OCI-LY7 (cell line): ENCODE results near the gene ZSCAN26. TPM values are rescaled to one million over a fixed set of nuclear protein-coding genes. Genes with fewer than 3 reads are reported as not detected.
"Not testable (repeated sequence)": the region's sequence is repeated elsewhere in the genome, so short reads cannot be mapped to it uniquely, and the experiment has no call there.

Experiments
- BruUV-seq: library from RNA; stranded (reverse); fragments of 400-500 nt; replicated peaks from 2 replicates; lab custom pipeline; 2021; lab: Mats Ljungman, UMichigan
- CTCF ChIA-PET: fragments of 300-600 bp; sonication (Branson Sonifier 250); formaldehyde crosslinking; loops from one replicate; lab custom pipeline; 2022; ENCODE audit warnings: antibody characterized with exemption; ENCODE audit not compliant: unreplicated experiment; lab: Charles Lee
- POLR2A ChIA-PET: fragments of 300-600 bp; sonication (Branson Sonifier 250); formaldehyde crosslinking; loops from one replicate; lab custom pipeline; 2022; ENCODE audit warnings: antibody characterized with exemption; lab: Charles Lee
- DNase-seq: peaks from one replicate; pipeline ENCODE4 v3.0.0-alpha.2; 2015; ENCODE audit warnings: low spot score
- H2AFZ ChIP-seq: fragments of 200-600 bp; sonication (generic), shearing (Covaris generic); 2 replicates; pipeline ENCODE4 v1.6.1; 2014; ENCODE audit warnings: mild to moderate bottlenecking, antibody characterized with exemption, low read length, moderate library complexity
- H3K27ac ChIP-seq: fragments of 200-600 bp; sonication (generic); 2 replicates; pipeline ENCODE4 v1.5.1; 2014; ENCODE audit warnings: mixed run types, low read depth, mild to moderate bottlenecking, moderate library complexity, low read length, inconsistent platforms; ENCODE audit not compliant: poor library complexity, severe bottlenecking
- H3K36me3 ChIP-seq: fragments of 200-600 bp; sonication (generic); 2 replicates; pipeline ENCODE4 v1.6.1; 2014; ENCODE audit warnings: mild to moderate bottlenecking, antibody characterized with exemption, low read length, moderate library complexity, mixed read lengths; ENCODE audit not compliant: insufficient read depth
- H3K4me1 ChIP-seq: fragments of 200-600 bp; sonication (generic); 2 replicates; pipeline ENCODE4 v1.5.1; 2014; ENCODE audit warnings: mild to moderate bottlenecking, low read length; ENCODE audit not compliant: insufficient read depth, poor library complexity, severe bottlenecking
- H3K4me2 ChIP-seq: fragments of 200-600 bp; sonication (generic); 2 replicates; pipeline ENCODE4 v1.6.1; 2014; ENCODE audit warnings: mild to moderate bottlenecking, low read length
- H3K4me3 ChIP-seq: fragments of 200-600 bp; sonication (generic); 2 replicates; pipeline ENCODE4 v1.5.1; 2014; ENCODE audit warnings: mild to moderate bottlenecking, low read depth, low read length; ENCODE audit not compliant: poor library complexity, severe bottlenecking
- H3K79me2 ChIP-seq: fragments of 200-600 bp; sonication (generic); 2 replicates; pipeline ENCODE4 v1.6.1; 2016; ENCODE audit warnings: low read depth, mild to moderate bottlenecking, low read length, moderate library complexity, mixed read lengths; ENCODE audit not compliant: insufficient read depth
- H3K9me2 ChIP-seq: fragments of 200-600 bp; sonication (generic); 2 replicates; pipeline ENCODE4 v1.6.1; 2016; ENCODE audit warnings: mild to moderate bottlenecking, low read length, mixed read lengths; ENCODE audit not compliant: insufficient read depth
- H3K9me3 ChIP-seq: fragments of 200-600 bp; sonication (generic); 2 replicates; pipeline ENCODE4 v1.6.1; 2014; ENCODE audit warnings: mild to moderate bottlenecking, mixed run types, low read length, mixed read lengths
- H4K20me1 ChIP-seq: fragments of 200-600 bp; sonication (generic); 2 replicates; pipeline ENCODE4 v1.6.1; 2014; ENCODE audit warnings: mild to moderate bottlenecking, antibody characterized with exemption, low read length, moderate library complexity, mixed read lengths; ENCODE audit not compliant: insufficient read depth
- CTCF ChIP-seq: fragments of 200-600 bp; sonication (generic); conservative IDR thresholded peaks from 2 replicates; pipeline ENCODE4 v1.5.1; 2014; ENCODE audit warnings: mild to moderate bottlenecking, antibody characterized with exemption, low read length, moderate library complexity, mixed read lengths
- EZH2phosphoT487 ChIP-seq: fragments of 200-600 bp; sonication (generic); IDR thresholded peaks from 2 replicates; pipeline ENCODE4 v1.6.1; 2018; ENCODE audit warnings: low read depth, borderline replicate concordance, mild to moderate bottlenecking, mixed run types, antibody characterized with exemption, low read length, moderate library complexity, mixed read lengths
- intact Hi-C: fragments of 100-400 bp; cut with micrococcal nuclease; formaldehyde crosslinking; loops from one replicate; pipeline ENCODE4 v1.10.0; 2022; ENCODE audit not compliant: unreplicated experiment
- total RNA-seq, 2 experiments: library from RNA; depleted of rRNA in 1 of 2; stranded (reverse); fragments of >200 nt in 1 of 2; shearing (Covaris generic) in 1 of 2; gene quantifications; 2 replicates each; pipeline ENCODE4 v1.2.3, GENCODE V29; 2014 to 2022

The ZSCAN26 gene
- total RNA-seq, 2 experiments from 2014 or later = 2.8 to 6.8 TPM

- Histone ChIP-seq H3K9me3 (no peaks in the 10 kb centered on the region), H2AFZ (no peak overlapping the region)
- no peak for TF ChIP-seq EZH2phosphoT487
- TF ChIP-seq CTCF = no peak
Measured at GRCh38 chr6:28296520-28297060, 29.6 kb downstream of the ZSCAN26 start.

GRCh38 chr6:28303570-28303969, 36.6 kb downstream of the ZSCAN26 start:
- intact Hi-C loops = no loop called here
- Histone ChIP-seq H3K4me1 (no peaks in the 10 kb centered on the region), H2AFZ (no peak overlapping the region), H3K4me3 (no peak overlapping the region), H3K79me2 (no peaks in the 10 kb centered on the region), H3K4me2 (no peak overlapping the region), H3K9me3 (no peaks in the 10 kb centered on the region), H3K27ac (no peak overlapping the region), H4K20me1 (no peaks in the 10 kb centered on the region), H3K36me3 (no peaks in the 10 kb centered on the region), H3K9me2 (no peaks in the 10 kb centered on the region)
- no peak for DNase-seq
- CTCF ChIA-PET = no interaction called here
- TF ChIP-seq CTCF (no peak), EZH2phosphoT487 (no peak)
- POLR2A ChIA-PET = no interaction called here
- no TSS peak for BruUV-seq

More at GRCh38 chr6:28296520-28297060, 29.6 kb downstream of the ZSCAN26 start:
- DNase-seq = no peak
- no peaks in the 10 kb centered on the region for H3K79me2 ChIP-seq
- H3K9me2 ChIP-seq = no peaks in the 10 kb centered on the region
- H4K20me1 ChIP-seq = no peaks in the 10 kb centered on the region
- H3K4me3 ChIP-seq = no peak overlapping the region
- CTCF ChIA-PET = no interaction called here
- H3K4me1 ChIP-seq = no peaks in the 10 kb centered on the region
- no peak overlapping the region for H3K27ac ChIP-seq
- no peaks in the 10 kb centered on the region for H3K36me3 ChIP-seq
- POLR2A ChIA-PET = no interaction called here
- no peak overlapping the region for H3K4me2 ChIP-seq
- intact Hi-C loops = no loop called here
- BruUV-seq = no TSS peak

- intact Hi-C loops, H3K4me3 ChIP-seq, H2AFZ ChIP-seq, H3K36me3 ChIP-seq, H3K4me2 ChIP-seq, H3K79me2 ChIP-seq, CTCF ChIA-PET, DNase-seq, POLR2A ChIA-PET, BruUV-seq, H3K9me3 ChIP-seq, H3K4me1 ChIP-seq, H4K20me1 ChIP-seq, H3K27ac ChIP-seq, H3K9me2 ChIP-seq: not testable (repeated sequence)
Measured at GRCh38 chr6:28306363-28306762, 39.4 kb downstream of the ZSCAN26 start.
